Measurements from ENCODE around the gene CFAP77.

CFAP77 gene

DNA sequence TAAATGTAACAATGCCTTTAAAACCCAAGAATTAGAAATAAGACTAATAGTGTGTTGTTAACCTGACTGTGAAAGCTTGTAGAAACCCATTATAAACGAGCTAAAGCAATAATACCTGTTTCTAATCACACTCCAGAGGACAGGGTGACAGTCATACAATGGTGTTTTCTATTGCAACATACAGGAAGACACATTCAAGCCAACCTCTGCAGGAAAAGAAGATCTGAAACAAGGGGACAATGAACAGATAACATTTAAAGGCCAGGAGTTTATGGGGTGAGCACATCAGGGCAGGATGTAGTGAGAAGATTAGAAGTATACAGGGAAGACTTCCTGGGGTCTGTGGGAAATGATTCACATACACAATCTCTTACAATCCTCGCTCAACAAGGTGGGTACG is 186.2 kb downstream of the CFAP77 start:
- no peak for DNase-seq (ENCODE audit: low read depth in 2 of 2)

GRCh38 chr9:132597073-132597775 is 187.2 kb downstream of the CFAP77 start:
- DNase-seq (ENCODE audit: low read depth in 2 of 2) = no peak

DNA sequence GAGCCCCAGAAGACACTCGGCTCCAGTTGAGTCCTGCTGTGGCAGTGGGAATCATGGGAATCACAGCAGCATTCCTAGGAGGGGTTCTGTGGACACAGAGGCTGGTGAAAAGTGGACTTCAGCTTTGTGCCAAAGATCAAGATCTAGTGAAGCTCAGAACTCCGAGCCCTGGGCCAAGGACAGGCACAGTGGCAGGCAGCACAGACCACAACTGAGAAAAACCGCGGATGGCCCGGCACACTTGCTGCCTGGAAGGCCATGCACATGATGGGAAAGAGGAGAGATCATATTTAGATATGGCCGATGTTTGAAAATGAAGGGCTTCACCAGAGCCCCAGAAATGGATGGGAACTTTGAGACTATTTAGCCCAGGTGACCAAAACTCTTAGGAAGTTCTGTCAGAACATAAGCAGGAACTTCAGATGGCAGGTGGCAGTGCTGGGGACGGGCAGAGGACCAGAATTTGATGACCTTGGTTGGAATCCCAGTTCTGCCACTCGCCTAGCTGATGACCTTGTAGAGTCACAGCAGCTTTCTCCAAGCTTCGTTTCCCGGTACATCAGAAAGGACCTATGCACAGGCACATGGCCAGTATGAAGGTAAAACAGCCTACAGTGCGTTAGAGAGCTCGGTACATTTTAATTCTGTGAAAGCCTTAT is 190.4 kb downstream of the CFAP77 start:
- DNase-seq (ENCODE audit: low read depth in 2 of 2) = no peak

GRCh38 chr9:132602207-132602606 is 192.2 kb downstream of the CFAP77 start:
- DNase-seq (ENCODE audit: low read depth in 2 of 2) = no peak

DNA sequence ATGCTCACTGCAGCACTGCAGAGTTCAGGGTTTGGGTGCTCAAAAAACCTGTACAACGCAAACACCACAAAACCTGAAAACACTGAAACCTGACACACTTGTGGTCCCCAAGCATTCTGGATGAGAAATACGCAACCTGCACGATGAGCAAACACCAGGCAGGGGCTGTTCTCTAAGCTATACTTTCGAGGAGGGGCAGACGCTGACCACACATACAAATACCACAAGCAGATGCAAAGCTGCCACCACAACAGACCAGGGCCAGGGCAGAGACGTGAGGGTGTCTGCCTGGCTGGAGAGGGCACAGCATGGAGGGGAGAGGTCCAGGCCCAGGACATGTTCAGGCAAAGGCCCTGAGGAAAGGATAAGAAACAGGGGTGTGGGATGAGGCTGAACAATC is 195.4 kb downstream of the CFAP77 start:
- DNase-seq (ENCODE audit: low read depth in 2 of 2) = no peak

DNA sequence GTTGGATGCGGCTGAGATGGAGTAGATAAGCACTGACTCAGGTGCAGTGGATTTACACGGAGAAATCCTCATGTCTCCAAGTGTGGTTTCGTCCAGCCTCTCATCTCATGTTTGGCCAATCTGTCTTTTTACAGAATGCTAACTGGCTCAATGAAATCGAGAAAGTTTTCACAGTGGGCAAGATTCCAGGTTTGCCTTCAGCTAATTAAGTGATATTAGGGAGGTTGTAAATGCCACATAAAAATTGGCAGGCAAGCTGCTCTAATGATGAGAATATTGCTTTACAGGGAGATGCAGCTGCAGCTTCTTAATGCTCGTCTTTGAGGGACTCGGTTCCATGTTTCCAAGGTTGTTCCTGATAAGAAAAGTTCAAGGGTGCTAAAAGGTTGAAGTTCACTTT is 196.1 kb downstream of the CFAP77 start:
- DNase-seq (ENCODE audit: low read depth in 2 of 2) = no peak

GRCh38 chr9:132609184-132609583 is 199.2 kb downstream of the CFAP77 start:
- no peak for DNase-seq (ENCODE audit: low read depth in 2 of 2)

DNA sequence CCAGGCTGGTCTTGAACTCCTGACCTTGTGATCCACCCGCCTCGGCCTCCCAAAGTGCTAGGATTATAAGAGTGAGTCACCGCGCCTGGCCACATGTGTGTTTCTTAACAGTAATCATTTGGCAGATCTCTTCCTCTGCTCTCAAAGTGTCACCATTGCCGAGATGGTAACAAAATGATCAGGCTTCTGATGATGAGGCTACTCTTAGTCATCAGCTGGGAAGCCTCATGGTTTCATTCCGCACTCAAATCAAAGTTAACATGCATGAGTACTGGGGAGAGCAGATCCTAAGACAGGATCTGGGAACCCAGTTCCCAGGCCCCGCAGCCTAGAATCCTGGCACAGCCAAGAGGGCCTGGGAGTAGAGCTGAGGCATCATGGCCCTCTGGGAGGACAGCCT is 199.8 kb downstream of the CFAP77 start:
- DNase-seq (ENCODE audit: low read depth in 2 of 2) = no peak

GRCh38 chr9:132610661-132611060 is 200.7 kb downstream of the CFAP77 start:
- no peak for DNase-seq (ENCODE audit: low read depth in 2 of 2)

- no peak for DNase-seq (ENCODE audit: low read depth in 2 of 2)
Measured at GRCh38 chr9:132614324-132614723, 204.3 kb downstream of the CFAP77 start.

DNA sequence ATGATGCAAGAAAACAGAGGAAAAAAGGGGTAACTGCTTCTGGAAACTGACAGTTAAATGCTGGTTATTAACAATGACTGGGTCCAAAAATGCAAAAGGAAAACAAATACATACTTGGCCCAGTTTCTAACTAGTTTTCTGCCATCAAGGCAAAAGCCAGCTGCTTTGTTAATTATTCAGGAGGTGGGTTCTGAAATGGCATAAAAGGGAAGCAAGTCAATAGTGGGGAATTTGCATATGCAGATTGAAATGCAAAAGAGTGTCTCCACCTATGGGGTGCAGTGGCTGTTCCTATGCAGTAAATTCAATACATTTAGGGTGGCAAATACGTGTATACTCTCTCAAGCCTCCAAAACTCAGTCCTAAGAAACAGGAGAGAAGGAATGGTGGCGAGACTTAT is 205.8 kb downstream of the CFAP77 start:
- no peak for DNase-seq (ENCODE audit: low read depth in 2 of 2)

DNA sequence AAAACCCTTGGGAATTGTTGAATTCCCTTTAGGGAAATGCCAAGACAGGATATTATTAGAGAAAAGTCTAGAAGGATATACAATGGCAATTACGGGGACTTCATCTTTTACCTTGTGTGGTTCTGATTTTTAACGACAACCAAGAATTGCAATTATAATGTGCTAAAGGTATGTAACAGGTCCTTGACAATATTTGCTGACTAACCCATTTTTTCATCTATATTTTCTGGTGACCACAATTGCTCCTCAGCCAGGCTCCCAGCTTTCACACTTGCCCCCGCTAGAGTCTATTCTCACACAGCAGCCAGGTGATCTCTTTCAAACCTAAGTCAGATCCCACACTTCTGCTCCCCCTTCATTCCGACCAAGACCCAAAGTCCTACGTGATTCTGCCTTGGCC is 206.7 kb downstream of the CFAP77 start:
- no peak for DNase-seq (ENCODE audit: low read depth in 2 of 2)

- DNase-seq (ENCODE audit: low read depth in 2 of 2) = no peak
Measured at GRCh38 chr9:132622159-132622558, 212.1 kb downstream of the CFAP77 start.

Measured in stimulated activated CD8-positive, alpha-beta memory T cell treated with anti-CD3 and anti-CD28 coated beads, Interleukin-7, amount 100 ng/mL, for 4 hours (primary cell).